Measurements from ENCODE around the gene TFPT.

Gene TFPT

GRCh38 chr19:54160182-54160811 lies 44.8 kb upstream of the TFPT start:
- TF ChIP-seq, protein P1, sequence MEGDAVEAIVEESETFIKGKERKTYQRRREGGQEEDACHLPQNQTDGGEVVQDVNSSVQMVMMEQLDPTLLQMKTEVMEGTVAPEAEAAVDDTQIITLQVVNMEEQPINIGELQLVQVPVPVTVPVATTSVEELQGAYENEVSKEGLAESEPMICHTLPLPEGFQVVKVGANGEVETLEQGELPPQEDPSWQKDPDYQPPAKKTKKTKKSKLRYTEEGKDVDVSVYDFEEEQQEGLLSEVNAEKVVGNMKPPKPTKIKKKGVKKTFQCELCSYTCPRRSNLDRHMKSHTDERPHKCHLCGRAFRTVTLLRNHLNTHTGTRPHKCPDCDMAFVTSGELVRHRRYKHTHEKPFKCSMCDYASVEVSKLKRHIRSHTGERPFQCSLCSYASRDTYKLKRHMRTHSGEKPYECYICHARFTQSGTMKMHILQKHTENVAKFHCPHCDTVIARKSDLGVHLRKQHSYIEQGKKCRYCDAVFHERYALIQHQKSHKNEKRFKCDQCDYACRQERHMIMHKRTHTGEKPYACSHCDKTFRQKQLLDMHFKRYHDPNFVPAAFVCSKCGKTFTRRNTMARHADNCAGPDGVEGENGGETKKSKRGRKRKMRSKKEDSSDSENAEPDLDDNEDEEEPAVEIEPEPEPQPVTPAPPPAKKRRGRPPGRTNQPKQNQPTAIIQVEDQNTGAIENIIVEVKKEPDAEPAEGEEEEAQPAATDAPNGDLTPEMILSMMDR (IDR thresholded peaks at IDR 0.05; ENCODE audit: insufficient read depth, low read depth, low read length, missing control alignments): no peak
- H3K4me3 ChIP-seq (ENCODE audit: low read depth, low read length): peak overlapping the region; percentile 92
- no peak for DNase-seq (ENCODE audit: low read depth)

DNA sequence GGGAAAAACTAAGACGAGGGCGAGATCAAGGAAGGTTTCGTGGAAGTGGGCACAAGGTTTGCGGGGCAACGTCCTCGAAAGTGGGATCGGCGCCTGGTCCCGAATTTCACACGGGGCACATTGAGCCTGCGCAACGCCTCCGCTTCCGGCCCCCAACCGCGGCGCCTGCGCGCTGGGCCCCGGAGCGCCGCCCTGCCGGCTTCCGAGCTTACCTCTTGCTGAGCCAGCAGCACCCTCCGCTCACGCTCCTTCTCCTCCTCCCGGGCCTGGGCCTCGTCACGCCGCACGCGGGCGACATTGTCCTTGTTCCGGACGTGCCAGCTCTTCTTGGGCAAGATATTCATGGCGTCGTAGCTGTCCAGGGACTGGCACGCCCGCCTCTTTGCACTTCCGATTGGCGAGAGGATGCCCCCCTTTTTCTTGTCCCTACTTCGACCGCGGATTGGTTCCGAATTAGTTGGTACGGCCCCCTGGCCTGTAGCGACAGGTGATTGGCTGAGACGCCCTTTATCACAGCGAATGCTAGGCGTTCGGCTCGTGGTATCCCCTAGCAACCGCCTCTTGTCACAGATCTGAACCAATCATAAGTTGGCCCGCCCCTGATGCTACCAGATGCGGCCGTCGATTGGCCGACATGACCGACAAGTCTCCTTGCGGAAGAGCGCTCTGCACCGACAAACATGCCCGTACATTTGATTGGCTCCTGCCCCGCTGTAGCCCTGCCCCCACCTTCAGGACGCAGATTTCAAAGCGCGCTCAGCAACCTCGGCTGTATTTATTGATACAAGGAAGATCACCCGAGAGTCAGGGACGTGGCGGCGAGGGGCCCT lies 44.1 kb upstream of the TFPT start, which contains the start of gene LENG1:
LENG1 (minus strand) TSS at position 370 of the 830 bp plus-strand sequence; CDS start at position 344, 26 bp downstream.
- H3K4me3 ChIP-seq (ENCODE audit: low read depth, low read length): peak within 1 kb of the TSS; percentile 92
- DNase-seq (ENCODE audit: low read depth): peak; percentile 100
- TF ChIP-seq, protein P1 (IDR thresholded peaks at IDR 0.05; ENCODE audit: insufficient read depth, low read depth, low read length, missing control alignments): peak; percentile 21

DNA sequence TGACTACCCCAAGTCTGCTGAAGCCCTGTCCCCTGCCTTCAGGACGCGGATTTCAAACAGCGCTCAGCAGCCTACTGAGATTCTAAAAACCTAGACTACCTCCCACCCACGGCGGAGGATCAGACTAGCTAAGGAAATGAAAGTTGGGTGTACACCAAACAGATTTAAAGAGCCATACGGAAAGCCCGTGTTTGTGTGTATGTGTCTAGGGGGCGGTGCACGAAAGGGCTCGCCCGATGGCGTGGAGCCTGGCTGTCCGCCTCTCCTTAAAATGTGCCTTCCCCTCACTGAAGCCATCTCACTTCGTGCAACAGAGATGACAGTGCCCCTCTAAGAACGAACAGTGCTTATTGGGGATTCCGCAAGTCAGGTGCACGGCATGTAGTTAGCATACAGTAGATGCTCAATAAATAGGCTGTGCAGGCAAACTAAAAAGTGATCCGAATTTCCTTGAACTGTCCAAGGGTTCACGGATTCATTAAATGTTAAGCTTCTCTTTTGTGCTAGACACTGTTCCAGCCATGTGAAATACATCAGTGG lies 43.4 kb upstream of the TFPT start:
- peak; percentile 58 for DNase-seq (ENCODE audit: low read depth)
- TF ChIP-seq, protein P1 (IDR thresholded peaks at IDR 0.05; ENCODE audit: insufficient read depth, low read depth, low read length, missing control alignments): no peak
- H3K4me3 ChIP-seq (ENCODE audit: low read depth, low read length): peak overlapping the region; percentile 67

DNA sequence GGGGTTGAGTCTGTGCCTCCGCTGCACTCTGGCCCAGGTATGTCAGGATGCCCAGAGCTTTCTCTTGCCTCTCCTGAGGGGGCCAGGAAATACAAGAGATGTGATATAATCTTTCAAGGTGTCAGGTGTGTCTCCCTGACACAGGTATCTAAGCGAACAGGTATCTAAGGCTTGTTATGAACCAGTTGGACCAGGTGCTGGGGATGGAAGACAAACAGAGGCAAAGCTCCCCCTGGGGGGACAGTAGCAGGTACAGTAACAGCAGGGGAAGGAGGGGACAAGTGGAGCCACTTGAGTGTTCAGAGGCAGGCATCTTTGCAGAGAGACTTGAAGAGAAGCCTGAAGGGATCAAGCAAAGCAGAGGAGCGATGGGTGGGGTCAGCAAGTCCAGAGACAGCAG lies 41.5 kb upstream of the TFPT start:
- H3K4me3 ChIP-seq (ENCODE audit: low read depth, low read length): no peak overlapping the region
- DNase-seq (ENCODE audit: low read depth): no peak
- TF ChIP-seq, protein P1 (IDR thresholded peaks at IDR 0.05; ENCODE audit: insufficient read depth, low read depth, low read length, missing control alignments): no peak

- H3K4me3 ChIP-seq (ENCODE audit: low read depth, low read length): no peak overlapping the region
- TF ChIP-seq, protein P1 (IDR thresholded peaks at IDR 0.05; ENCODE audit: insufficient read depth, low read depth, low read length, missing control alignments): no peak
- no peak for DNase-seq (ENCODE audit: low read depth)
Measured at GRCh38 chr19:54156490-54156889, 41.0 kb upstream of the TFPT start.

GRCh38 chr19:54155694-54156093 lies 40.2 kb upstream of the TFPT start:
- H3K4me3 ChIP-seq (ENCODE audit: low read depth, low read length): no peak overlapping the region
- no peak for DNase-seq (ENCODE audit: low read depth)
- TF ChIP-seq, protein P1 (IDR thresholded peaks at IDR 0.05; ENCODE audit: insufficient read depth, low read depth, low read length, missing control alignments): no peak
